H1 (cell line): Measurements from ENCODE around the gene FAM120B.

Experiments used
- CTCF ChIP-seq, 3 experiments: IDR thresholded peaks; 1 replicate in 2 of 3; 2 replicates in 1 of 3; pipeline versions ENCODE4 v1.5.1 to v1.6.1; 2011; ENCODE audit warnings: low read length in 3 of 3, mild to moderate bottlenecking in 3 of 3, inconsistent platforms in 2 of 3, low read depth in 1 of 3, moderate library complexity in 1 of 3; ENCODE audit not compliant: insufficient read depth in 1 of 3; ENCODE audit errors: control extremely low read depth in 1 of 3
- EZH2 ChIP-seq: fragments of 200-600 bp; sonication (generic); IDR thresholded peaks from 2 replicates; pipeline ENCODE4 v1.7.1; 2012; ENCODE audit warnings: low read depth, mild to moderate bottlenecking, moderate library complexity, low read length, inconsistent platforms; ENCODE audit not compliant: severe bottlenecking
- KDM1A ChIP-seq: fragments of 200-600, 300-600 bp; sonication (generic); IDR thresholded peaks from 2 replicates; pipeline ENCODE4 v1.7.1; 2016; ENCODE audit warnings: mild to moderate bottlenecking, low read length, borderline replicate concordance
- POLR2A ChIP-seq, 2 experiments: IDR thresholded peaks; 1 replicate in 1 of 2; 2 replicates in 1 of 2; pipeline ENCODE4 v1.6.1; 2011; ENCODE audit warnings: low read depth in 2 of 2, low read length in 2 of 2, mild to moderate bottlenecking in 2 of 2; ENCODE audit errors: control extremely low read depth in 1 of 2
- POLR2AphosphoS5 ChIP-seq: IDR thresholded peaks from 2 replicates; pipeline ENCODE4 v1.6.1; 2011; ENCODE audit warnings: low read depth, low read length
- RAD21 ChIP-seq, 2 experiments: IDR thresholded peaks in 1 of 2; conservative IDR thresholded peaks in 1 of 2; 2 replicates each; pipeline ENCODE4 v1.6.1; 2011; ENCODE audit warnings: low read depth in 2 of 2, low read length in 2 of 2, improper control_type of control experiment in 1 of 2, inconsistent platforms in 1 of 2, mild to moderate bottlenecking in 1 of 2, moderate library complexity in 1 of 2
- TEAD4 ChIP-seq: IDR thresholded peaks from 2 replicates; pipeline ENCODE4 v1.6.1; 2012; ENCODE audit warnings: low read depth, low read length, inconsistent platforms, mixed read lengths

- TF ChIP-seq EZH2: no peak
- no peak for TF ChIP-seq TEAD4
- TF ChIP-seq RAD21 (IDR thresholded peaks at IDR 0.05 in 1 of 2, conservative IDR thresholded peaks at IDR 0.05 in 1 of 2; ENCODE audit: low read depth in 2 of 2, low read length in 2 of 2): no peak
- TF ChIP-seq POLR2A (IDR thresholded peaks at IDR 0.05; ENCODE audit: control extremely low read depth in 1 of 2, low read depth in 2 of 2, low read length in 2 of 2): no peak
- TF ChIP-seq CTCF (IDR thresholded peaks at IDR 0.05; ENCODE audit: control extremely low read depth in 1 of 3, insufficient read depth in 1 of 3, low read depth in 1 of 3, low read length in 3 of 3): no peak
- no peak for TF ChIP-seq KDM1A
- TF ChIP-seq POLR2AphosphoS5: no peak
These were observed 71.9 kb downstream of the FAM120B start for GRCh38 chr6:170378502-170378901.
